ENCODE data around the gene CRB2.

The CRB2 gene

DNA sequence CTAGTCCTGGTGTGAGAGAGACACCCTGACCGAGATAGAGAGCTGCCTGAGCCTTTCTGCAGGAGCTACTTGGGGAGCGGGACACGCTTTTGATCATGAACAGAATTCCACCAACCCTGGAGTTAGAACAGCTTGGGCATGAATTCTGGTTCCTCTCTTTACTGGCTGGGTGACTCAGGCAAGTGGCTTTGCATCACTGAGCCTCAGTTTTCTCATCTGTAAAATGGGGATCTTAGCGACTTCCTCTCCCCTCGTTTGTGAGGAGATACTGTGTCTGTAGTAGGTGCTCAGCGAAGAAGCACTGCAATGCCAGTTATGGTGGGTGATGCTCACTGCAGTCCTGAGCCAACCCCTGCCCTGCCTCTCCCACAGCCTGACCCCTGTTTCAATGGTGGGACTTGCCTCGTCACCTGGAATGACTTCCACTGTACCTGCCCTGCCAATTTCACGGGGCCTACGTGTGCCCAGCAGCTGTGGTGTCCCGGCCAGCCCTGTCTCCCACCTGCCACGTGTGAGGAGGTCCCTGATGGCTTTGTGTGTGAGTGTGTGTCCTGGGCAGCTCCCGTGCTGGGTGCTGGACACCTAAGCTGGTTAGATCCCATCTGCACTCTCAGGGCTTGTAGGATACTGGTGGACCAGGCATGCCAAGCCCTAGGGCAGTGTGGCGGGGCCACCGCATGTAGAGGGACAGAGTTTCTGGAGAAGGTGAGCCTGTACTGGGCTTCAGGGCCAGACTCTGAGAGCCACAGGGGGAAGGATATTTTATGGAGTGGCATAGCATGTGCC, 16.0 kb downstream of the CRB2 start:
- Histone ChIP-seq H3K27me3 (ENCODE audit: control insufficient read depth, insufficient read depth, low read length, poor library complexity, severe bottlenecking) (peaks cover 14% of the 10 kb centered on the region), H3K4me3 (ENCODE audit: insufficient read depth, low read depth, low read length) (no peak overlapping the region), H3K4me1 (ENCODE audit: control insufficient read depth, insufficient read depth, low read length) (peaks cover 37% of the 10 kb centered on the region), H3K27ac (ENCODE audit: insufficient read depth, low read depth, low read length, poor library complexity, severe bottlenecking) (no peak overlapping the region), H3K36me3 (ENCODE audit: control insufficient read depth, insufficient read depth, low read length) (peaks cover 54% of the 10 kb centered on the region), H3K9me3 (ENCODE audit: control insufficient read depth, low read length) (no peaks in the 10 kb centered on the region)
- 91 to 93% methylated on average over 14 of the region's 14 CpGs for WGBS, 2 experiments

DNA sequence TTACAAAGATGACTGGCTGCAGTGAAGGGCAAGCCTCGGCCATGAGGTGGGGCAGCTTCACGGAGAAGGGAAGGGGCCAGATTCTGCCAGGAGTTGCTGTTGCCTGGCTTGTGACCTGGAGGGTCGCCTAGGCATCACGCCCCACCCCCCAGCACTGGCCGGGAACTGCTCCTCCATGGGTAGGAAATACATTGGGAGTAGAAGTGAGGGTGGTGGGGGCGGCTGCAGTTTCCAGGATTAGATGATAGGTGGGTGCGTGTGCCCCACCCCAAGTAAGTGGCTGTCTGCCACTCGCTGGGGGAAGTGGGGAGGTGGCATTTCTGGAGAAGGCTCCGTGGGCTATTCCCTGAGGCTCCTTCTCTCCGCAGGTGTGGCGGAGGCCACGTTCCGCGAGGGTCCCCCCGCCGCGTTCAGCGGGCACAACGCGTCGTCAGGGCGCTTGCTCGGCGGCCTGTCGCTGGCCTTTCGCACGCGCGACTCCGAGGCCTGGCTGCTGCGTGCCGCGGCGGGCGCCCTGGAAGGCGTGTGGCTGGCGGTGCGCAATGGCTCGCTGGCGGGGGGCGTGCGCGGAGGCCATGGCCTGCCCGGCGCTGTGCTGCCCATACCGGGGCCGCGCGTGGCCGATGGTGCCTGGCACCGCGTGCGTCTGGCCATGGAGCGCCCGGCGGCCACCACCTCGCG, 16.9 kb downstream of the CRB2 start:
- WGBS, 2 experiments = 46% methylated on average over 58 of the region's 58 CpGs
- H3K4me3 ChIP-seq (ENCODE audit: insufficient read depth, low read depth, low read length) = no peak overlapping the region
- H3K9me3 ChIP-seq (ENCODE audit: control insufficient read depth, low read length) = no peaks in the 10 kb centered on the region
- peaks cover 14% of the 10 kb centered on the region for H3K27me3 ChIP-seq (ENCODE audit: control insufficient read depth, insufficient read depth, low read length, poor library complexity, severe bottlenecking)
- H3K4me1 ChIP-seq (ENCODE audit: control insufficient read depth, insufficient read depth, low read length) = peaks cover 44% of the 10 kb centered on the region
- peaks cover 62% of the 10 kb centered on the region for H3K36me3 ChIP-seq (ENCODE audit: control insufficient read depth, insufficient read depth, low read length)
- H3K27ac ChIP-seq (ENCODE audit: insufficient read depth, low read depth, low read length, poor library complexity, severe bottlenecking) = no peak overlapping the region

DNA sequence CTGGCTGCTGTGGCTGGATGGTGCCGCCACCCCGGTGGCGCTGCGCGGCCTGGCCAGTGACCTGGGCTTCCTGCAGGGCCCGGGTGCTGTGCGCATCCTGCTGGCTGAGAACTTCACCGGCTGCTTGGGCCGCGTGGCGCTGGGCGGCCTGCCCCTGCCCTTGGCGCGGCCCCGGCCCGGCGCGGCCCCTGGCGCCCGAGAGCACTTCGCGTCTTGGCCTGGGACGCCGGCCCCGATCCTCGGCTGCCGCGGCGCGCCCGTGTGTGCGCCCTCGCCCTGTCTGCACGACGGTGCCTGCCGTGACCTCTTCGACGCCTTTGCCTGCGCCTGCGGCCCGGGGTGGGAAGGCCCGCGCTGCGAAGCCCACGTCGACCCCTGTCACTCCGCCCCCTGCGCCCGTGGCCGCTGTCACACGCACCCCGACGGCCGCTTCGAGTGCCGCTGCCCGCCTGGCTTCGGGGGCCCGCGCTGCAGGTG, 17.5 kb downstream of the CRB2 start:
- Histone ChIP-seq H3K27ac (ENCODE audit: insufficient read depth, low read depth, low read length, poor library complexity, severe bottlenecking) (no peak overlapping the region), H3K4me3 (ENCODE audit: insufficient read depth, low read depth, low read length) (no peak overlapping the region), H3K9me3 (ENCODE audit: control insufficient read depth, low read length) (no peaks in the 10 kb centered on the region), H3K4me1 (ENCODE audit: control insufficient read depth, insufficient read depth, low read length) (peaks cover 45% of the 10 kb centered on the region), H3K36me3 (ENCODE audit: control insufficient read depth, insufficient read depth, low read length) (peaks cover 64% of the 10 kb centered on the region), H3K27me3 (ENCODE audit: control insufficient read depth, insufficient read depth, low read length, poor library complexity, severe bottlenecking) (peaks cover 14% of the 10 kb centered on the region)
- 24 to 26% methylated on average over 60 of the region's 60 CpGs for WGBS, 2 experiments

DNA sequence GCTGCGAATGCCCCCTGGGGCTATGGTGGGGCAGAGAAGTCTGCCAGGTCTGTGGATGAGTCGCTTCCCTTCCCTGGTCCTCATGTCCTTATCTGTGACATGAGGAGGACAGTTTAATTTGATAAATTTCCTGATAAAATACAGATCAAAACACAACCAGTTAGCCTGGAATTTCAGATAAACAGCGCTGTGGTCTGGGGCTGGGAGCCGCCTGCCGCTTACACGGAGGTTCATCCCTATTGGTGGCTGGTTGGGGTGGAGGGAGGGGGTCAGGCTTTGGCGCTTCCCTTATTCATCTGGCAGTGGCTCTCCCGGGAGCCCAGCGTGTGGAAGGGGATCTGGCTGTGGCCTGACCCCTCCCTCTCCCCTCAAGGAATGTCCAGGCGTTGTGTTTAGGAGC, 17.9 kb downstream of the CRB2 start:
- WGBS, 2 experiments = 4 to 8% methylated on average over 10 of the region's 10 CpGs
- H3K27me3 ChIP-seq (ENCODE audit: control insufficient read depth, insufficient read depth, low read length, poor library complexity, severe bottlenecking) = peaks cover 14% of the 10 kb centered on the region
- H3K4me3 ChIP-seq (ENCODE audit: insufficient read depth, low read depth, low read length) = no peak overlapping the region
- H3K4me1 ChIP-seq (ENCODE audit: control insufficient read depth, insufficient read depth, low read length) = peaks cover 45% of the 10 kb centered on the region
- no peaks in the 10 kb centered on the region for H3K9me3 ChIP-seq (ENCODE audit: control insufficient read depth, low read length)
- no peak overlapping the region for H3K27ac ChIP-seq (ENCODE audit: insufficient read depth, low read depth, low read length, poor library complexity, severe bottlenecking)
- peaks cover 61% of the 10 kb centered on the region for H3K36me3 ChIP-seq (ENCODE audit: control insufficient read depth, insufficient read depth, low read length)

DNA sequence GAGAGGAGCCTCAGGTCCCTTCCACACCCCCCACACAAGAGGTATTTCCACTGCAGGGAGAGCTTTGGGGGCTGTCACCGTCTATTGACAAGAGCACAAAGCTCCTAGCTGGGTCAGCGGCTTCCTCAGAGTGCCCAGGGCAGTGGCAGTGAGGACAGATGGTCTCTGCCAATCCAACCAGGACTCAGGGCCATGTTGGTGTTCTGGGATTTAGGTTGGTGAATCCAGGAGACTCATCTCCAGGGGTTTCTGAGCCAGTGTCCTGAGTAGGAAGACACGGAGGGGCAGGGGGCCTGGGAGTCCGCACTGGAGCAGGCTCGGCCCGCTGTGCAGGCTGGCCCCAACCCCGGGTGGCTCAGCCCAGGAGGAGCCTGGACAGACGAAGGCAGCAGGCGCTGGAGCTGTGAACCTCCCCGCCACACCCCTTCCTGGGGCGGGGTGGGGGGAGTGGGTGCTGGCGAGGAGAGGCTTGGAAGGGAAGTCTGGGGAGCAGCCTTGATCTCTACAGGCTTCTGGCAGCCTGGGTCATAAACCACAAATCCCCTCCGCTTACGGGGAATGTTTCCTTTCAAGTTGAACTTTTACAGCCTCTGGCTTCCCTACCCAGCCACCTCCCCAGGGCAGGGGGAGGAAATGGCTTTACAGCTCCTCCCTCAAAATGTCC, 19.6 kb downstream of the CRB2 start:
- H3K4me1 ChIP-seq (ENCODE audit: control insufficient read depth, insufficient read depth, low read length) = peaks cover 45% of the 10 kb centered on the region
- peak overlapping the region; percentile 33 for H3K27ac ChIP-seq (ENCODE audit: insufficient read depth, low read depth, low read length, poor library complexity, severe bottlenecking)
- WGBS, 2 experiments = 72 to 73% methylated on average over 14 of the region's 14 CpGs
- peaks cover 52% of the 10 kb centered on the region for H3K36me3 ChIP-seq (ENCODE audit: control insufficient read depth, insufficient read depth, low read length)
- H3K9me3 ChIP-seq (ENCODE audit: control insufficient read depth, low read length) = no peaks in the 10 kb centered on the region
- no peak overlapping the region for H3K4me3 ChIP-seq (ENCODE audit: insufficient read depth, low read depth, low read length)
- H3K27me3 ChIP-seq (ENCODE audit: control insufficient read depth, insufficient read depth, low read length, poor library complexity, severe bottlenecking) = peaks cover 14% of the 10 kb centered on the region

DNA sequence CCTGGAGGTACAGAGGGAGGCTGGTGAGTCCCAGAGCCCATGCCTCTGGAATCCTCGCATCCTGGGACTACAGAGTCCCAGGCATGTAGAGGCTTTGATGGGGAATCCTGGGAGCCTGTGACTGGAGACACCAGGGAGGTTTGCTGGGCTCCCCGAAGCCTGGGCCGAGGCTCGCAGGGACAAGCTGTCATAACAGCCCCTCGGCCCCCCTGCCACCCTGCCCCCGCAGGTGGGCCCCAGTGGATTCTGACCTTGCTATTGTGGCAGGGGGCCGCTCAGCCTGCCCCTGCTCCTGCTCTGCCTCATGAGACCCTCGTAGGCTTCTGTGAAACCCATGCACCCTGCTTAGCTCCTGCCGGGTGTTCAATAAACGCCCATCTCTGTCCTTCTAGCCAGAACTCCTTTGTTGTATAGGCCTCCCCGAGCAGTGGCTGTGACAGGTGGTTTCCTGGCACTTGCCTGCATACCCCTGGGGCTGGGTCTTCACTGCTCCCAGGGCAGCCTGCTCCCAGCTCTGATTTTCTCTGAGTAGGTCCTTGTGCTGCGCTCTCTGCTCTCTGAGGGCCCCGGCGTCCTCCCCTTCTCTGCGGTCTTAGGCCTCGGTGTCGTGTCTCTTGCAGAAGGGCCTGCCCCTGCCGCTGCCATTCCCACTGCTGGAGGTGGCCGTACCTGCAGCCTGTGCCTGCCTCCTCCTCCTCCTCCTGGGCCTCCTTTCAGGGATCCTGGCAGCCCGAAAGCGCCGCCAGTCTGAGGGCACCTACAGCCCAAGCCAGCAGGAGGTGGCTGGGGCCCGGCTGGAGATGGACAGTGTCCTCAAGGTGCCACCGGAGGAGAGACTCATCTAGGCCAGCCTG, 20.4 kb downstream of the CRB2 start:
- Histone ChIP-seq H3K27me3 (ENCODE audit: control insufficient read depth, insufficient read depth, low read length, poor library complexity, severe bottlenecking) (peaks cover 14% of the 10 kb centered on the region), H3K4me1 (ENCODE audit: control insufficient read depth, insufficient read depth, low read length) (peaks cover 53% of the 10 kb centered on the region), H3K36me3 (ENCODE audit: control insufficient read depth, insufficient read depth, low read length) (peaks cover 43% of the 10 kb centered on the region), H3K27ac (ENCODE audit: insufficient read depth, low read depth, low read length, poor library complexity, severe bottlenecking) (peak overlapping the region; percentile 33), H3K4me3 (ENCODE audit: insufficient read depth, low read depth, low read length) (no peak overlapping the region), H3K9me3 (ENCODE audit: control insufficient read depth, low read length) (no peaks in the 10 kb centered on the region)
- 88 to 89% methylated on average over 24 of the region's 24 CpGs for WGBS, 2 experiments

DNA sequence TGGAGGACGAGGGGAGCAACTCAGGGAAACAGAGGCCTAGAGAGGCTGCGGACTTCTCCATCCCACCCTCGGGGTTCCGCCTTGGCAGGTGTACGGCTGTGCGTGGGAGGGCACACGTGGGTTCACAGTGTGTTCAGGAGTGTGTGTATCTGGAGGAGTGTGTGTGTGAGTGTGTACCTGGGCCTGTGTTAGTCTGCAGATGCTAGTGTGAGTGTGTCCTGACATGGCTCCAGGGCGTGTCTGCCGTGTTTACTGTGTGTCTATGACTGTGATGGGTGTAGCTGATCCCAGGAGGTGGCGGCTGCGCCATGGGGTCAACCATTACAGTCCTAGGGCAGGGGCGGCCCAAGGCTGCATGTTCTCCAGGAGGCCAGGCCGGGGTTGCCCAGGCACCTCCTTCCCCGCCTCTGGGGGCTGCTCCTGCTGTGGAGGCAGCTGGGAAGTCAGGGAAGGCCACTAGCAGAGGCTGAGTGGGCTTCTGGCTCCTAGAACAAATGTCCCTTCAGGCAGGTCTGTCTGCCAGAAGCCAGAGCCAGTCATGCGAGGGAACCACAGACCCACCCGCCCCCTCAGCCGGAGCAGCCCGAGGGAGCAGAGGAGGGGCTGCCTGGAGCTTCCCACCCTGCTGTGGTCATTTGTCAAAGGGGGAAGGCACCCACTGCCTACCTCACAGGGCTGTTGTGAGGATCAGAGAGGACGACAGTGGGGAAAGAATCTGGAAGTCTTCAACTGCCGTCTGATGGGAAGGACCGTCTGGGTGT, 21.4 kb downstream of the CRB2 start:
- no peak overlapping the region for H3K4me3 ChIP-seq (ENCODE audit: insufficient read depth, low read depth, low read length)
- peaks cover 35% of the 10 kb centered on the region for H3K36me3 ChIP-seq (ENCODE audit: control insufficient read depth, insufficient read depth, low read length)
- no peaks in the 10 kb centered on the region for H3K9me3 ChIP-seq (ENCODE audit: control insufficient read depth, low read length)
- H3K4me1 ChIP-seq (ENCODE audit: control insufficient read depth, insufficient read depth, low read length) = peaks cover 54% of the 10 kb centered on the region
- H3K27ac ChIP-seq (ENCODE audit: insufficient read depth, low read depth, low read length, poor library complexity, severe bottlenecking) = peak overlapping the region; percentile 55
- H3K27me3 ChIP-seq (ENCODE audit: control insufficient read depth, insufficient read depth, low read length, poor library complexity, severe bottlenecking) = peaks cover 8% of the 10 kb centered on the region
- WGBS, 2 experiments = 90 to 92% methylated on average over 21 of the region's 21 CpGs

DNA sequence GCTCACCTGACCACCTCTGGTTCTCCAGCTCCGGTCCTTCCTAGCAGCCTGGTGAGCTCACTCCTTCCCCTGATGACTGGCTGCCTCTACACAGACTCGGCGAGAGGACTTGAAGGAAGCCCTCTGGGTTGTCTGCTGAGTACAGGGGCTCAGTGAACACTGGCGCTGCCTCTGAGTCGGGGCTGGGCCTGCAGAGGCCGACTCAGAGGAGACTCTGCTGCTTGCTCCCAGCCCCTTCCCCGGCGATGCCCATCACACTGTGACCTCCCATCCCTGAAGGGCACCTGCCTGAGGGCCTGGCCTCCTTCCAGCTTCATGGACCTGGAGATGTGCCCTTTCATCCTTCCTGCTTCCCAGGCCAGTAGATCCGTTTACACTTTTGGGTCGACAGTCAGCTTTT, 22.0 kb downstream of the CRB2 start:
- peaks cover 2% of the 10 kb centered on the region for H3K27me3 ChIP-seq (ENCODE audit: control insufficient read depth, insufficient read depth, low read length, poor library complexity, severe bottlenecking)
- peaks cover 30% of the 10 kb centered on the region for H3K36me3 ChIP-seq (ENCODE audit: control insufficient read depth, insufficient read depth, low read length)
- H3K27ac ChIP-seq (ENCODE audit: insufficient read depth, low read depth, low read length, poor library complexity, severe bottlenecking) = no peak overlapping the region
- H3K9me3 ChIP-seq (ENCODE audit: control insufficient read depth, low read length) = no peaks in the 10 kb centered on the region
- peaks cover 55% of the 10 kb centered on the region for H3K4me1 ChIP-seq (ENCODE audit: control insufficient read depth, insufficient read depth, low read length)
- no peak overlapping the region for H3K4me3 ChIP-seq (ENCODE audit: insufficient read depth, low read depth, low read length)
- 91 to 92% methylated on average over 10 of the region's 10 CpGs for WGBS, 2 experiments

DNA sequence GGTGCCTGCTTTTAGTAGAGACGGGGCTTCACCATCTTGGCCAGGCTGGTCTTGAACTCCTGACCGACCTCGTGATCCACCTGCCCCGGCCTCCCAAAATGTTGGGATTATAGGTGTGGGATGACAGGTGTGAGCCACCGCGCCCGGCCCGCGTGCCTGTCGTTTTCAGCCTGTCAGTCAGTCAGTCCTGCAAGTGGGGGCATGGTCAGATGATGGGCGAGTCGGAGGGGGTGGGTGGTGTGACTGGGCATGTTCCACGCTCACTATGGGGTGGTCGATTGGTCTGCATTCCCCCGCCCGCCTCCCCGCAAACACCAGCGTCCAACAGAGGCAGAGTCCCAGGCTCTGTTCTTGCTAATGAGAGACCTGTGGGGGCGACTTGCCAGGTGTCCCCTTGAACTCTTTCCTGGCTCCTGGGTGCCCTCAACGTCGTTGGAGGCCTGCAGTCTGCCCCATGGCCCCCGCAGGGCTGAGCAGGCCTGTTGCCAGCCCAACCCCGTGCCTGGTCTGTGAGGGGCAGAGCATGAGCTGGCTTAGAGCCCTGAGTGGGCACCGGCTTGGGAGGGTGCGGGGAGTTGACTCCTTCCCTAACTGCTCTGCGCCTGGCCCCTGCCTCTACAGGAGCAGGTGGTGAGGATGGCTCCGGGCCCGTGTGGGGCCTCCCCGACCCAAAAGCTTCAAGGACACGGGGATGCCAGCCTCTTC, 23.1 kb downstream of the CRB2 start:
- 92 to 94% methylated on average over 30 of the region's 30 CpGs for WGBS, 2 experiments
- no peaks in the 10 kb centered on the region for H3K27me3 ChIP-seq (ENCODE audit: control insufficient read depth, insufficient read depth, low read length, poor library complexity, severe bottlenecking)
- peak overlapping the region; percentile 26 for H3K27ac ChIP-seq (ENCODE audit: insufficient read depth, low read depth, low read length, poor library complexity, severe bottlenecking)
- H3K4me1 ChIP-seq (ENCODE audit: control insufficient read depth, insufficient read depth, low read length) = peaks cover 54% of the 10 kb centered on the region
- H3K4me3 ChIP-seq (ENCODE audit: insufficient read depth, low read depth, low read length) = no peak overlapping the region
- H3K9me3 ChIP-seq (ENCODE audit: control insufficient read depth, low read length) = no peaks in the 10 kb centered on the region
- H3K36me3 ChIP-seq (ENCODE audit: control insufficient read depth, insufficient read depth, low read length) = peaks cover 30% of the 10 kb centered on the region
